ENCODE results near the gene ELOVL1.
"Not testable (repeated sequence)": the region's sequence is repeated elsewhere in the genome, so short reads cannot be mapped to it uniquely, and the experiment has no call there.

Gene ELOVL1

DNA sequence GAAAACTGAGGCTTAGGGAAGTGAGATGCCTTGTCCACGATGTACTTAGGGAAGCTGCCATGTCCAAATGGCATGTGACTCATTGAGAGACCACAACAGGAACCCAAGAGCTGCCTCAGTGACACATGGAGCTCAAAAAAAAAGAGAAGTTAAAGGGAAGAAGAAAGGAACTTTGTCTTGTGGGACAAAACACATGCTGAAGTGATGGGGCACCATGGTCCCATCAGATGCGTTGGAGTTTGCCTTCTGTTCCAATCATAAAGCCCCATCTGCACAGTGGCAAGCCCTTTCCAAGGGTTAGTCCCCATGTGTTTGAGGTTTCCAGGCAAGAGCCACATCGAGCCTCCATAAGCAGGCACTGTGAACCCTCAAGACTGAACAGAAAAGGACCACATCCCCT is 13.8 kb upstream of the ELOVL1 start:
- H3K4me3 ChIP-seq (ENCODE audit: low read length), result no peak overlapping the region
- no peak for DNase-seq (ENCODE audit: low read depth)
- TF ChIP-seq CTCF (conservative IDR thresholded peaks at IDR 0.05; ENCODE audit: low read depth, low read length), result no peak

DNA sequence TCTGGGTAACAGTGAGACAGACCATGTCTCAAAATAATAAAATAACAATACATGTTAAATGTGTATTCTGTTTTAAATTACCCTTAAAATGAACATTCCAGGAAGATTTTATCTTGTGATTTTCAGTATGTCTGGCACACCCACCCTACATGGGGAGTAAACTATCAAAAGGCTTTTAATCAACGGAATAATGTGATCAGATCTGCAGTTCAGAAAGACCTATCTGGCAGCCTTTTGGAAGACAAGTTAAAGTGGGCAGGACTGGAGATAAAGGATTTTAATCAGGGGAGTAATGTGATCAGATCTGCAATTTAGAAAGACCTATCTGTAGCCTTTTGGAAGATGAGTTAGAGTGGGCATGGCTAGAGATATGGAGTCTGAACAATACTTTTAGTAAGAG is 11.7 kb upstream of the ELOVL1 start:
- no peak for DNase-seq (ENCODE audit: low read depth)
- TF ChIP-seq CTCF (conservative IDR thresholded peaks at IDR 0.05; ENCODE audit: low read depth, low read length), result no peak
- no peak overlapping the region for H3K4me3 ChIP-seq (ENCODE audit: low read length)

GRCh38 chr1:43377831-43378230 is 10.0 kb upstream of the ELOVL1 start:
- TF ChIP-seq CTCF (conservative IDR thresholded peaks at IDR 0.05; ENCODE audit: low read depth, low read length), result no peak
- H3K4me3 ChIP-seq (ENCODE audit: low read length), result no peak overlapping the region
- no peak for DNase-seq (ENCODE audit: low read depth)

GRCh38 chr1:43376723-43377235 is 9.0 kb upstream of the ELOVL1 start:
- H3K4me3 ChIP-seq (ENCODE audit: low read length), result no peak overlapping the region
- no peak for DNase-seq (ENCODE audit: low read depth)
- TF ChIP-seq CTCF (conservative IDR thresholded peaks at IDR 0.05; ENCODE audit: low read depth, low read length), result no peak

DNA sequence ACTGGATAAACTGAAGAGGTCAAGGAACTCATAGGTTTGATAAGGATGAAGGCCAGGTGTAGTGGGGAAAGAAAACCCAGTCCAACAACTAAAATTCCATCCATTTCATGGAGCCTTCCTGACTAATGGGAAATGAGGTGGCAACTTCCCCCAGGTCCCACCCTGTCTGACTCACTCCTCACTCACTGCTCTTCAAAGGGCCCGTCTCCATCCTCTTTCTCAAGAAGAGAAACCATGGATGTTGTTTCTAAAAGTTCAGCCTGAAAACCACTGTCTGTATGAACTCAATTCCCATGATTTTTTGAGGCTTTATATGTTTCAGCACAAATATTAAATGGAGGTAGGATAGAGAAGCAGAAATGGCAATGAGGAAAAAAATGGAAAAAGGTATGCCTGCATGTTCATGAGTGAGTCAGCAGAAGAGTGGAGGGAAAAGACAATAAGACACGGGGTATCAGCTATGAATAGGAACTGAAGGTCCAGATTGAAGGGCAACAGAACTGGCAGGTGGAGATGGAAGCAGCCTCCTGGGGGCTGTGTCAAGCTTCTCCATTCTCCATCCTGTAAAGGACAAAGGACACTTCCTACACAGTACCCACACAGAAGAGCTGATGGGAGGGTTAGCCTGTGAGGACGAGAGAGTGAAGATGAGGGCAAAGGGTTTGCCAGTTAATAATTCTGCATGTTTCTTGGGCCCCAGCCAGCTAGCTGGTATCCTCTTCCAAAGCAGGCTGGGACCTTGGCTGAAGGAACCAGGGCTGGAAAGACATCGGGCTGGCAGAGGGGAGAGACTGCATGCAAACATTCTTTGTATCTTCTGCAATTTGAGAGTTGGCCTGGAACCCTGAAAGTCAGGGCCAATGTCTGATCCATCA is 5.5 kb upstream of the ELOVL1 start:
- DNase-seq (ENCODE audit: low read depth), result no peak

GRCh38 chr1:43372172-43372571 is 4.4 kb upstream of the ELOVL1 start:
- TF ChIP-seq CTCF (conservative IDR thresholded peaks at IDR 0.05; ENCODE audit: low read depth, low read length), result no peak
- DNase-seq (ENCODE audit: low read depth), result no peak
- no peak overlapping the region for H3K4me3 ChIP-seq (ENCODE audit: low read length)

More for the DNA sequence above, 5.5 kb upstream of the ELOVL1 start:
- H3K4me3 ChIP-seq (ENCODE audit: low read length), result no peak overlapping the region
- no peak for TF ChIP-seq CTCF (conservative IDR thresholded peaks at IDR 0.05; ENCODE audit: low read depth, low read length)

- TF ChIP-seq CTCF (conservative IDR thresholded peaks at IDR 0.05; ENCODE audit: low read depth, low read length), result no peak
These were observed 2.8 kb upstream of the ELOVL1 start for GRCh38 chr1:43370564-43370963.

GRCh38 chr1:43369779-43370178 is 2.0 kb upstream of the ELOVL1 start:
- not testable (repeated sequence) for H3K4me3 ChIP-seq (ENCODE audit: low read length)

More at GRCh38 chr1:43370564-43370963, 2.8 kb upstream of the ELOVL1 start:
- no peak for DNase-seq (ENCODE audit: low read depth)
- H3K4me3 ChIP-seq (ENCODE audit: low read length), result no peak overlapping the region

More at GRCh38 chr1:43369779-43370178, 2.0 kb upstream of the ELOVL1 start:
- not testable (repeated sequence) for DNase-seq (ENCODE audit: low read depth)

All from retinal pigment epithelial cell (primary cell).